Endothelial cell of umbilical vein (primary cell): ENCODE data around the gene LDLRAD4. TPM values are rescaled to one million over a fixed set of nuclear protein-coding genes. Genes with fewer than 3 reads are reported as not detected.

Experiments
- BruUV-seq: library from RNA; stranded (reverse); fragments of 400-500 nt; replicated peaks from 2 replicates; lab custom pipeline; 2021; lab: Mats Ljungman, UMichigan
- CTCF ChIA-PET: fragments of 300-600, 350-600 bp; sonication (Branson Sonifier 250); formaldehyde crosslinking; loops from one replicate; lab custom pipeline; 2021; ENCODE audit warnings: antibody characterized with exemption, inconsistent platforms; lab: Charles Lee
- POLR2A ChIA-PET: fragments of 300-600, 350-600 bp; sonication (Branson Sonifier 250); formaldehyde crosslinking; loops from one replicate; lab custom pipeline; 2021; ENCODE audit warnings: antibody characterized with exemption, inconsistent platforms; lab: Charles Lee
- DNase-seq: peaks from one replicate; pipeline ENCODE4 v3.0.0-alpha.2; 2011; ENCODE audit warnings: low read depth, low spot score
- FAIRE-seq: peaks from 2 replicates; lab custom pipeline; 2011; peaks lifted over from hg19 to GRCh38; lab: Jason Lieb, UNC
- H2AFZ ChIP-seq: 2 replicates; pipeline ENCODE4 v1.6.0; 2012; ENCODE audit warnings: low read depth, low read length, control low read depth, inconsistent platforms
- H3K27ac ChIP-seq: 2 replicates; pipeline ENCODE4 v1.5.1; 2011; ENCODE audit warnings: low read depth, mild to moderate bottlenecking, control low read depth, low read length, moderate library complexity; ENCODE audit not compliant: insufficient read depth
- H3K27me3 ChIP-seq, 2 experiments: 2 replicates each; pipeline versions ENCODE4 v1.6.0 to v1.6.1; 2011; ENCODE audit warnings: low read length in 2 of 2, mixed read lengths in 1 of 2; ENCODE audit not compliant: control insufficient read depth in 2 of 2, insufficient read depth in 2 of 2
- H3K36me3 ChIP-seq, 2 experiments: 2 replicates in 1 of 2; 3 replicates in 1 of 2; pipeline ENCODE4 v1.5.1; 2011; ENCODE audit warnings: low read length in 2 of 2, mild to moderate bottlenecking in 1 of 2, moderate library complexity in 1 of 2; ENCODE audit not compliant: control insufficient read depth in 2 of 2, insufficient read depth in 2 of 2; ENCODE audit errors: extremely low read depth in 1 of 2
- H3K4me1 ChIP-seq: 3 replicates; pipeline ENCODE4 v1.5.1; 2011; ENCODE audit warnings: mild to moderate bottlenecking, low read length; ENCODE audit not compliant: control insufficient read depth, insufficient read depth; ENCODE audit errors: extremely low read depth
- H3K4me2 ChIP-seq: 2 replicates; pipeline ENCODE4 v1.6.1; 2011; ENCODE audit warnings: low read length, control low read depth, mixed read lengths; ENCODE audit not compliant: insufficient read depth
- H3K4me3 ChIP-seq, 3 experiments: fragments of 200-600 bp in 1 of 3; sonication (generic), shearing (Covaris generic) in 1 of 3; replicated peaks in 1 of 3; 2 replicates each; pipeline ENCODE4 v1.5.1; 2011 to 2016; ENCODE audit warnings: control low read depth in 3 of 3, low read length in 3 of 3, mild to moderate bottlenecking in 2 of 3, inconsistent platforms in 1 of 3, low read depth in 1 of 3, moderate library complexity in 1 of 3; ENCODE audit not compliant: insufficient read depth in 1 of 3
- H3K79me2 ChIP-seq: 2 replicates; pipeline ENCODE4 v1.6.0; 2012; ENCODE audit warnings: low read length, inconsistent platforms; ENCODE audit not compliant: control insufficient read depth, insufficient read depth
- H3K9ac ChIP-seq: replicated peaks from 2 replicates; pipeline ENCODE3; 2011; ENCODE audit warnings: low read length, control low read depth; ENCODE audit not compliant: insufficient read depth; ENCODE audit errors: extremely low read depth
- H3K9me1 ChIP-seq: replicated peaks from 3 replicates; pipeline ENCODE4 v1.6.0; 2011; ENCODE audit warnings: mild to moderate bottlenecking, low read length; ENCODE audit not compliant: control insufficient read depth, insufficient read depth; ENCODE audit errors: extremely low read depth
- H3K9me3 ChIP-seq: replicated peaks from 2 replicates; pipeline ENCODE4 v1.5.1; 2012; ENCODE audit warnings: low read length, inconsistent platforms; ENCODE audit not compliant: control insufficient read depth, insufficient read depth
- H4K20me1 ChIP-seq: replicated peaks from 2 replicates; pipeline ENCODE3; 2011; ENCODE audit warnings: mild to moderate bottlenecking, low read length; ENCODE audit not compliant: control insufficient read depth, insufficient read depth; ENCODE audit errors: extremely low read depth
- EZH2 ChIP-seq: IDR thresholded peaks from 2 replicates; pipeline ENCODE4 v1.6.1; 2012; ENCODE audit warnings: borderline replicate concordance, low read depth, mild to moderate bottlenecking, moderate library complexity, low read length, inconsistent platforms; ENCODE audit not compliant: severe bottlenecking
- GATA2 ChIP-seq: IDR thresholded peaks from 2 replicates; pipeline ENCODE4 v1.7.0; 2011; ENCODE audit warnings: low read depth, mild to moderate bottlenecking, moderate library complexity, mixed read lengths, low read length; ENCODE audit not compliant: insufficient read length, insufficient read depth
- JUN ChIP-seq: IDR thresholded peaks from 2 replicates; pipeline ENCODE4 v1.6.1; 2011; ENCODE audit warnings: borderline replicate concordance, low read depth; ENCODE audit not compliant: insufficient read length, insufficient read depth
- MAX ChIP-seq: IDR thresholded peaks from 2 replicates; pipeline ENCODE4 v1.6.1; 2011; ENCODE audit not compliant: insufficient read depth, insufficient read length
- POLR2AphosphoS5 ChIP-seq: IDR thresholded peaks from 2 replicates; pipeline ENCODE4 v1.6.1; 2012; ENCODE audit warnings: low read depth, mild to moderate bottlenecking, control low read depth, low read length, moderate library complexity; ENCODE audit not compliant: insufficient read depth
- dilution Hi-C: fragments of 300-500 bp; cut with MboI; formaldehyde crosslinking; loops from one replicate; pipeline ENCODE4 v1.15.0; 2019; ENCODE audit warnings: low sequenced_read_pairs; ENCODE audit not compliant: extremely low pct_ligation_motif_present
- intact Hi-C: fragments of 100-400 bp; cut with micrococcal nuclease; formaldehyde crosslinking; loops from one replicate; pipeline ENCODE4 v1.10.0; 2022
- polyA plus RNA-seq, 4 experiments: library from polyadenylated mRNA; depleted of rRNA in 3 of 4; stranded (reverse) in 3 of 4; unstranded in 1 of 4; fragments of >200 nt; gene quantifications; 2 replicates each; pipeline versions ENCODE4 v1.2.1 to v1.2.3, GENCODE V29; 2011 to 2012; ENCODE audit warnings: missing spikeins in 1 of 4
- total RNA-seq: library from RNA; stranded (reverse); gene quantifications from 2 replicates; pipeline ENCODE4 v1.2.3, GENCODE V29; 2021
- TF ChIP-seq, protein P1 (sequence below), 2 donors: IDR thresholded peaks; 1 replicate in 1 of 2; 2 replicates in 1 of 2; pipeline ENCODE4 v1.5.1; 2011; ENCODE audit warnings: low read length in 2 of 2, mild to moderate bottlenecking in 2 of 2, moderate library complexity in 2 of 2, control low read depth in 1 of 2, inconsistent platforms in 1 of 2, low read depth in 1 of 2; ENCODE audit not compliant: insufficient read depth in 1 of 2; ENCODE audit errors: extremely low read depth in 1 of 2

LDLRAD4 gene
- total and polyA plus RNA-seq, 2 donors (not counting 3 experiments of a cell fraction or from before 2014, with no cell fraction given), result 5.2 to 6.5 TPM

DNA sequence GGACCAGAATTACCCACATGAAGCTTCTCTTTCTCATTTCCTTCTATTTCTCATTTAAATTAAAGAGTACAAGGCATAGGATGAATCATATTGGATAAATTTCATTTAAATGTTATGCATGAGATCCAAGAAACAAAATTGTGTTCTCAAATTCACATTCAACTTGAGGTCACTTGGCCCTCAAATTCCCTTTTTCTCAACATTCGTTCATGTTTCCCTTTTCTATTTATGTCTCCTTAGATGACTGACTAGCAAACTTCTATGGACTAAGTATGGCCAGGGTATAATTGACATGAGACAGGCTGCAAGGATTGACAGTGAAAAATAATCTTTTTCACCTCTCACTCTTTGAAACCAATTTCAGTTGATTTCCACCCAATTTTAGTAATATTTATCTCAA, 4.0 kb upstream of the LDLRAD4 start:
- Histone ChIP-seq H2AFZ (no peak overlapping the region), H3K27ac (no peak overlapping the region), H3K4me1 (peaks cover 6% of the 10 kb centered on the region), H3K36me3 (no peaks in the 10 kb centered on the region), H3K9me1 (no peaks in the 10 kb centered on the region), H3K4me3 (no peak overlapping the region), H3K9ac (no peak overlapping the region), H3K9me3 (no peaks in the 10 kb centered on the region), H3K4me2 (no peak overlapping the region), H3K27me3 (peaks cover 15 to 47% of the 10 kb centered on the region in 2 experiments), H4K20me1 (no peaks in the 10 kb centered on the region), H3K79me2 (no peaks in the 10 kb centered on the region)
- DNase-seq (no peak), FAIRE-seq (no peak)
- intact Hi-C loops, result loop anchor here (5.0 kb wide), 1 partner anchor 588 kb away; no protein-coding TSS in a partner anchor
- TF ChIP-seq GATA2, result no peak
- no peak for TF ChIP-seq POLR2AphosphoS5
- no peak for TF ChIP-seq EZH2
- no peak for TF ChIP-seq JUN
- ChIA-PET POLR2A (no interaction called here), CTCF (interaction anchor here (1.1 to 1.4 kb wide), 3 partner anchors 226 to 316 kb away, joined by 3 to 8 read pairs (median 4); no protein-coding TSS in a partner anchor)
- BruUV-seq, result no TSS peak
- dilution Hi-C loops, result no loop called here

- Histone ChIP-seq H3K4me1 (peaks cover 6% of the 10 kb centered on the region), H3K9me1 (no peaks in the 10 kb centered on the region), H3K27ac (no peak overlapping the region), H2AFZ (no peak overlapping the region), H4K20me1 (no peaks in the 10 kb centered on the region), H3K9me3 (no peaks in the 10 kb centered on the region), H3K79me2 (no peaks in the 10 kb centered on the region), H3K9ac (no peak overlapping the region), H3K4me2 (no peak overlapping the region), H3K36me3 (no peaks in the 10 kb centered on the region), H3K27me3 (peaks cover 28 to 62% of the 10 kb centered on the region in 2 experiments), H3K4me3 (no peak overlapping the region)
- no TSS peak for BruUV-seq
- peak; percentile 81 for DNase-seq
- TF ChIP-seq, protein P1, sequence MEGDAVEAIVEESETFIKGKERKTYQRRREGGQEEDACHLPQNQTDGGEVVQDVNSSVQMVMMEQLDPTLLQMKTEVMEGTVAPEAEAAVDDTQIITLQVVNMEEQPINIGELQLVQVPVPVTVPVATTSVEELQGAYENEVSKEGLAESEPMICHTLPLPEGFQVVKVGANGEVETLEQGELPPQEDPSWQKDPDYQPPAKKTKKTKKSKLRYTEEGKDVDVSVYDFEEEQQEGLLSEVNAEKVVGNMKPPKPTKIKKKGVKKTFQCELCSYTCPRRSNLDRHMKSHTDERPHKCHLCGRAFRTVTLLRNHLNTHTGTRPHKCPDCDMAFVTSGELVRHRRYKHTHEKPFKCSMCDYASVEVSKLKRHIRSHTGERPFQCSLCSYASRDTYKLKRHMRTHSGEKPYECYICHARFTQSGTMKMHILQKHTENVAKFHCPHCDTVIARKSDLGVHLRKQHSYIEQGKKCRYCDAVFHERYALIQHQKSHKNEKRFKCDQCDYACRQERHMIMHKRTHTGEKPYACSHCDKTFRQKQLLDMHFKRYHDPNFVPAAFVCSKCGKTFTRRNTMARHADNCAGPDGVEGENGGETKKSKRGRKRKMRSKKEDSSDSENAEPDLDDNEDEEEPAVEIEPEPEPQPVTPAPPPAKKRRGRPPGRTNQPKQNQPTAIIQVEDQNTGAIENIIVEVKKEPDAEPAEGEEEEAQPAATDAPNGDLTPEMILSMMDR (IDR thresholded peaks at IDR 0.05; ENCODE audit: extremely low read depth in 1 of 2, insufficient read depth in 1 of 2, low read depth in 1 of 2, low read length in 2 of 2), result peak; percentile 66 to 80
- TF ChIP-seq MAX (no peak), EZH2 (peak; percentile 60)
- dilution Hi-C loops (no loop called here), intact Hi-C loops (loop anchor here (1.0 to 5.0 kb wide), 7 partner anchors 45 to 586 kb away; no protein-coding TSS in a partner anchor)
- CTCF ChIA-PET, result interaction anchor here (0.6 to 6.8 kb wide), 40 partner anchors 8 to 584 kb away, joined by 3 to 195 read pairs (median 4); no protein-coding TSS in a partner anchor
- peak; percentile 89 for FAIRE-seq
- POLR2A ChIA-PET, result no interaction called here
These were observed 2.4 kb upstream of the LDLRAD4 start for GRCh38 chr18:13216092-13216582.
